ENCODE data around the gene NRP2.

- TF ChIP-seq EZH2 (IDR thresholded peaks at IDR 0.05; ENCODE audit: low read length, missing control alignments) = no peak
- TF ChIP-seq, protein P1, sequence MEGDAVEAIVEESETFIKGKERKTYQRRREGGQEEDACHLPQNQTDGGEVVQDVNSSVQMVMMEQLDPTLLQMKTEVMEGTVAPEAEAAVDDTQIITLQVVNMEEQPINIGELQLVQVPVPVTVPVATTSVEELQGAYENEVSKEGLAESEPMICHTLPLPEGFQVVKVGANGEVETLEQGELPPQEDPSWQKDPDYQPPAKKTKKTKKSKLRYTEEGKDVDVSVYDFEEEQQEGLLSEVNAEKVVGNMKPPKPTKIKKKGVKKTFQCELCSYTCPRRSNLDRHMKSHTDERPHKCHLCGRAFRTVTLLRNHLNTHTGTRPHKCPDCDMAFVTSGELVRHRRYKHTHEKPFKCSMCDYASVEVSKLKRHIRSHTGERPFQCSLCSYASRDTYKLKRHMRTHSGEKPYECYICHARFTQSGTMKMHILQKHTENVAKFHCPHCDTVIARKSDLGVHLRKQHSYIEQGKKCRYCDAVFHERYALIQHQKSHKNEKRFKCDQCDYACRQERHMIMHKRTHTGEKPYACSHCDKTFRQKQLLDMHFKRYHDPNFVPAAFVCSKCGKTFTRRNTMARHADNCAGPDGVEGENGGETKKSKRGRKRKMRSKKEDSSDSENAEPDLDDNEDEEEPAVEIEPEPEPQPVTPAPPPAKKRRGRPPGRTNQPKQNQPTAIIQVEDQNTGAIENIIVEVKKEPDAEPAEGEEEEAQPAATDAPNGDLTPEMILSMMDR (conservative IDR thresholded peaks at IDR 0.05 in 1 of 2, IDR thresholded peaks at IDR 0.05 in 1 of 2; ENCODE audit: low read depth in 1 of 2, low read length in 2 of 2) = no peak
Observed at GRCh38 chr2:205787761-205788160, 105.5 kb downstream of the NRP2 start.

All from fibroblast of lung (primary cell).